Measurements from ENCODE around the gene SNX17.
A peak's percentile ranks its signal among the peaks of the same experiment; 100 is the strongest.
"Not testable (repeated sequence)": the region's sequence is repeated elsewhere in the genome, so short reads cannot be mapped to it uniquely, and the experiment has no call there.

SNX17 gene

DNA sequence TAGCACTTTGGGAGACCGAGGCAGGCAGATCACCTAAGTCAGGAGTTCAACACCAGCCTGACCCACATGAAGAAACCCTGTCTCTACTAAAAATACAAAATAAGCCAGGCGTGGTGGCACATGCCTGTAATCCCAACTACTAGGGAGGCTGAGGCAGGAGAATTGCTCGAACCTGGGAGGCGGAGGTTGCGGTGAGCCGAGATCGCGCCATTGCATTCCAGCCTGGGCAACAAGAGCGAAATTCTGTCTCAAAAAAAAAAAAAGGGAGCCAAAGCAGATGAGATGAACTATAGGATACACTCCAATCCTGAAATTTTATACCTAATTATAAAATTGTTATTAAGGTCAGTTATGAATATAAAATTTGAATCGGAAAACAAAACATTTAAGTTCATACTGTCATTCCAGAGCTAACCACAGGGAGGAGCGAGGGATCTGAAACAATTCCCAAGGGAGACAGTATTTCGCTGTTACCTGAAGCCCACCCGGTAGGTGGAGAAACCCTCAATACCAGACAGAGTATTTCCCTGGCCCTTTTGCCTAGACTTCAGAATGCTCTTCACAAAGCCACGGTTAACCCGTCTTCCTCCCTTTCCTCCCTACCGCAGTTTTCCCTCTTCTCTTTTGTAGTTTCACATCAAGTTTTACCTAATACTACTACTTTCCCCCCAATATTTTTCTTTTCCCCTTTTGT, 37.5 kb downstream of the SNX17 start:
- Mint-ChIP-seq H3K36me3 (ENCODE audit: low read depth) (peaks cover 17% of the 10 kb centered on the region), H3K27me3 (ENCODE audit: low read depth) (peaks cover 5% of the 10 kb centered on the region), H3K27ac (peak overlapping the region; percentile 57), H3K4me1 (ENCODE audit: low read depth) (peaks cover 29% of the 10 kb centered on the region), H3K4me3 (peak overlapping the region; percentile 84), H3K9me3 (no peaks in the 10 kb centered on the region)

- Mint-ChIP-seq H3K4me1 (ENCODE audit: low read depth) (peaks cover 28% of the 10 kb centered on the region), H3K27ac (peak overlapping the region; percentile 72), H3K36me3 (ENCODE audit: low read depth) (peaks cover 14% of the 10 kb centered on the region), H3K9me3 (no peaks in the 10 kb centered on the region), H3K4me3 (peak overlapping the region; percentile 84), H3K27me3 (ENCODE audit: low read depth) (peaks cover 7% of the 10 kb centered on the region)
These were observed 38.3 kb downstream of the SNX17 start for GRCh38 chr2:27408601-27409320.

GRCh38 chr2:27409321-27410073, 39.1 kb downstream of the SNX17 start, which contains the start of gene PPM1G:
TSS of gene PPM1G (minus strand) at chr2:27409591. CDS start at chr2:27409422, 169 bp downstream.
- Mint-ChIP-seq H3K36me3 (ENCODE audit: low read depth) (peaks cover 14% of the 10 kb centered on the region), H3K27ac (peak within 1 kb of the TSS; percentile 96), H3K4me3 (peak within 1 kb of the TSS; percentile 84), H3K9me3 (no peaks in the 10 kb centered on the region), H3K4me1 (ENCODE audit: low read depth) (peaks cover 28% of the 10 kb centered on the region), H3K27me3 (ENCODE audit: low read depth) (peaks cover 7% of the 10 kb centered on the region)

DNA sequence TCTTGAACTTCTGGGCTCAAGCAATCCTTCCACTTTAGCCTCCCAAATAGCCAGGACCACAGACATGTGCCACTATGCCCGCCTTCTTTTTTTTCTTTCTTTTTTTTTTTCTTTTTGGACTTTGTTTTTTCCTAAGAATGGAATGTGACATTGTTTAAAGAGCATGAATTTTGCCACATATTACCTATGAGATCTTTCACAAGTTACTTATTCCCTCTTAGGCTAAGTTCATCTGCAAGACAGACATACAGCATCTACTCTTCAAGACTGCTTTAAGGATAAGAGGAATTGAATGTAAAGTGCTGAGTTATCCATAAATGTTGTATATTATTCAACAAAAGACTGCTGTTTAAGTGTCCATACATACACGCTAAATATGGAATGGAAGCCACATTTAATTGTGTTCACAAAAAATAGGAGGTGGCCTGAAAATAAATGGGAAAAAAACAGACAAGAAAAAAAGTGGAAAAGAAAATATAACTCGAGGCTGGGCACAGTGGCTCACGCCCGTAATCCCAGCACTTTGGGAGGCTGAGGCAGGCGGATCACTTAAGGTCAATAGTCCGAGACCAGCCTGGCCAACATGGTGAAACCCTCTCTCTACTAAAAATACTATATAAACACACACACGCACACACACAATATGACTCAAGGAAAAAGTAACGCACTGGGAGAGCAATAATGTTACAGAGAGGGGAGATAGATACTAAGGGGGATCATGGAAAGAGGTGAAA, 42.2 kb downstream of the SNX17 start:
- no peak overlapping the region for H3K27ac Mint-ChIP-seq
- H3K36me3 Mint-ChIP-seq (ENCODE audit: low read depth), result peaks cover 7% of the 10 kb centered on the region
- no peak overlapping the region for H3K4me3 Mint-ChIP-seq
- peaks cover 7% of the 10 kb centered on the region for H3K27me3 Mint-ChIP-seq (ENCODE audit: low read depth)
- H3K9me3 Mint-ChIP-seq, result no peaks in the 10 kb centered on the region
- peaks cover 16% of the 10 kb centered on the region for H3K4me1 Mint-ChIP-seq (ENCODE audit: low read depth)

GRCh38 chr2:27416151-27416550, 45.7 kb downstream of the SNX17 start:
- H3K27me3 Mint-ChIP-seq (ENCODE audit: low read depth), result peaks cover 10% of the 10 kb centered on the region
- no peak overlapping the region for H3K4me3 Mint-ChIP-seq
- H3K27ac Mint-ChIP-seq, result no peak overlapping the region

GRCh38 chr2:27420996-27421395, 50.6 kb downstream of the SNX17 start:
- H3K36me3 Mint-ChIP-seq (ENCODE audit: low read depth), result no peaks in the 10 kb centered on the region
- H3K27ac Mint-ChIP-seq, result no peak overlapping the region
- H3K4me3 Mint-ChIP-seq, result no peak overlapping the region
- H3K4me1 Mint-ChIP-seq (ENCODE audit: low read depth), result no peaks in the 10 kb centered on the region
- peaks cover 7% of the 10 kb centered on the region for H3K27me3 Mint-ChIP-seq (ENCODE audit: low read depth)
- no peaks in the 10 kb centered on the region for H3K9me3 Mint-ChIP-seq

More at GRCh38 chr2:27416151-27416550, 45.7 kb downstream of the SNX17 start:
- no peaks in the 10 kb centered on the region for H3K9me3 Mint-ChIP-seq
- peaks cover 3% of the 10 kb centered on the region for H3K4me1 Mint-ChIP-seq (ENCODE audit: low read depth)
- H3K36me3 Mint-ChIP-seq (ENCODE audit: low read depth), result peaks cover 2% of the 10 kb centered on the region

DNA sequence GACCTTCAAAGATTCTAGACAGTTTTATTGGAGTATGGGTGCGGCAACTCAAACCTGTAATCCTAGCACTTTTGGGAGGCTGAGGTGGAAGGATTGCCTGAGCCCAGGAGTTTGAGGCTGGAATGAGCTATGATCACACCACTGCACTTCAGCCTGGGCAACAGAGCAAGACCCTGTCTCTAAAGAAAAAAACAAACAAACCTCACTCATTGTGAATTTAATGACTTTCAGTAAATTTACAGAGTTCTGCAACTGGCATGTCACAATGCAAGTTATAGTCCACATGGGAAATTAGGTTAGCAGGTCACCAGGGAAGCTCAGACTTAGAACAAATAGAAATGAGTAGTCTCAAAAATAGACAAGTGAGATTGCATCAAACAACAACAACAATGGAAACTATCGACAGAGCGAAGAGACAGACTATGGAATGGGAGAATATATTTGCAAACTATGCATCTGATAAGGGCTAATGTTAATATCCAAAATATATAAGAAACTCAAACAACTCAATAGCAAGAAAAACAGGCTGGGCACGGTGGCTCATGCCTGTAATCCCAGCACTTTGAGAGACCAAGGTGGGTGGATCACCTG, 51.3 kb downstream of the SNX17 start:
- H3K4me3 Mint-ChIP-seq, result no peak overlapping the region

GRCh38 chr2:27422958-27423357, 52.5 kb downstream of the SNX17 start:
- H3K27ac Mint-ChIP-seq, result no peak overlapping the region
- no peak overlapping the region for H3K4me3 Mint-ChIP-seq
- peaks cover 4% of the 10 kb centered on the region for H3K4me1 Mint-ChIP-seq (ENCODE audit: low read depth)
- peaks cover 7% of the 10 kb centered on the region for H3K27me3 Mint-ChIP-seq (ENCODE audit: low read depth)
- H3K9me3 Mint-ChIP-seq, result no peaks in the 10 kb centered on the region
- no peaks in the 10 kb centered on the region for H3K36me3 Mint-ChIP-seq (ENCODE audit: low read depth)

More for the DNA sequence above, 51.3 kb downstream of the SNX17 start:
- no peaks in the 10 kb centered on the region for H3K4me1 Mint-ChIP-seq (ENCODE audit: low read depth)
- H3K27ac Mint-ChIP-seq, result no peak overlapping the region
- H3K27me3 Mint-ChIP-seq (ENCODE audit: low read depth), result peaks cover 7% of the 10 kb centered on the region
- H3K9me3 Mint-ChIP-seq, result no peaks in the 10 kb centered on the region
- no peaks in the 10 kb centered on the region for H3K36me3 Mint-ChIP-seq (ENCODE audit: low read depth)

GRCh38 chr2:27425039-27425438, 54.6 kb downstream of the SNX17 start:
- H3K4me3 Mint-ChIP-seq; H3K27me3 Mint-ChIP-seq (ENCODE audit: low read depth); H3K27ac Mint-ChIP-seq; H3K36me3 Mint-ChIP-seq (ENCODE audit: low read depth); H3K9me3 Mint-ChIP-seq: not testable (repeated sequence)
- peaks cover 13% of the 10 kb centered on the region for H3K4me1 Mint-ChIP-seq (ENCODE audit: low read depth)

Data from T-helper 1 cell treated with Interleukin-12 subunit alpha and Interleukin-12 subunit beta and Interleukin-4 antibody, amounts not matched to agents 30 μg/mL and 1 μg/mL, for 36 hours (primary cell).